AG10803 (cell line): ENCODE data around the gene IFNA21.

Experiments used
- DNase-seq: peaks from one replicate; pipeline ENCODE4 v3.0.0; 2010; ENCODE audit warnings: low read depth
- H3K4me3 ChIP-seq: 2 replicates; pipeline ENCODE4 v1.5.1; 2011; ENCODE audit warnings: mild to moderate bottlenecking, low read length, control low read depth
- TF ChIP-seq, protein P1 (sequence below): conservative IDR thresholded peaks from 2 replicates; pipeline ENCODE4 v1.5.1; 2011; ENCODE audit warnings: mild to moderate bottlenecking, low read length, control low read depth, inconsistent platforms

The IFNA21 gene

DNA sequence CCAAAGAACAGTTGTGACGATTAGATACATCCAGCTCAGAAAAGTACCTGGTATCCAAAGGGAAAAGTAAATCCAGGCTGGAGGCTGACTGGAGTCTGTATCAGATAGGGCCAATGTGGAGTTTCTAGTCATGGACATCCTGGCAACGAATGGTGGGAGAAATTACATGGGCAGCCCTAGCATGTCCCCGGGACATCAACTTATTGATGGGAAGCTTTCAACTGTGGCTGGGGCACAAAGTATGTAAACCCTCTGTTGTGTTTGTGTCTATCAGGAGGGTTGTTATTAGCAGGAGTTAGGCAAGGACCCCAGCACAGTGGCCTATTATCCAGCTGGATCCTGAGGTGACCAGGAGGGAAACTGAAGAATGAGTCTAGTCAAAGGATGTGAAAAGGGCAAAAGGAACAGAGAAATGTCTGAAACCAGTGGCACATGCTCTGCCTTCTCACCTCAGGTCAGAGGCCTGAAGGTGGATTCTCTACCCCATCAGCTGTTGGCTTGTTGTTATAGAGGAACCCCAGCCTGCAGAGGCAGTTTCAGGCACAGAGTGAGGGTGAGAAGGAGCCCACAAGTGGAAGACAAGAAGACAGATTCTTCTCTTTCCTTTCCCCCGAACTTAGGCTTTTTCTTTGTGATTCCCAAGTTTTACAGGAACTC, 44.7 kb downstream of the IFNA21 start:
- no peak overlapping the region for H3K4me3 ChIP-seq
- TF ChIP-seq, protein P1, sequence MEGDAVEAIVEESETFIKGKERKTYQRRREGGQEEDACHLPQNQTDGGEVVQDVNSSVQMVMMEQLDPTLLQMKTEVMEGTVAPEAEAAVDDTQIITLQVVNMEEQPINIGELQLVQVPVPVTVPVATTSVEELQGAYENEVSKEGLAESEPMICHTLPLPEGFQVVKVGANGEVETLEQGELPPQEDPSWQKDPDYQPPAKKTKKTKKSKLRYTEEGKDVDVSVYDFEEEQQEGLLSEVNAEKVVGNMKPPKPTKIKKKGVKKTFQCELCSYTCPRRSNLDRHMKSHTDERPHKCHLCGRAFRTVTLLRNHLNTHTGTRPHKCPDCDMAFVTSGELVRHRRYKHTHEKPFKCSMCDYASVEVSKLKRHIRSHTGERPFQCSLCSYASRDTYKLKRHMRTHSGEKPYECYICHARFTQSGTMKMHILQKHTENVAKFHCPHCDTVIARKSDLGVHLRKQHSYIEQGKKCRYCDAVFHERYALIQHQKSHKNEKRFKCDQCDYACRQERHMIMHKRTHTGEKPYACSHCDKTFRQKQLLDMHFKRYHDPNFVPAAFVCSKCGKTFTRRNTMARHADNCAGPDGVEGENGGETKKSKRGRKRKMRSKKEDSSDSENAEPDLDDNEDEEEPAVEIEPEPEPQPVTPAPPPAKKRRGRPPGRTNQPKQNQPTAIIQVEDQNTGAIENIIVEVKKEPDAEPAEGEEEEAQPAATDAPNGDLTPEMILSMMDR, result no peak
- DNase-seq, result no peak

DNA sequence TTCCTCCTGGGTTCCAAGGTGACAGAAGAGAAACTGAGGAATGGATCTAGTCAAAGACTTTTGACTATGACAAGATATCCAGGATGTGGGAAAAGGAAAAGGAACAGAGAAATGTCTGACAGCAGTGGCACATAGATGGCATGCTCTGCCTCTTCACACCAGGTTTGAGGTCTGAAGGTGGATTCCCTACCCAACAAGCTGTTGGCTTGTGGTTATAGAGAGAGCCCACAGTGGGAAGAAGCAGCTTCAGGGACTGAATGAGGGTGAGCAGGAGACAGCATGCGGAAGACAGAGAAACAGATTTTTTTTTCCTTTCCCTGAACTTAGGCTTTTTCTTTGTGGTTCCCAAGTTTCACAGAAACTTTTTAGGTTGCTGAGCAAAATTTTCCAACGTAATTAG, 45.4 kb downstream of the IFNA21 start:
- DNase-seq, result no peak
- TF ChIP-seq, protein P1, result no peak
- no peak overlapping the region for H3K4me3 ChIP-seq

DNA sequence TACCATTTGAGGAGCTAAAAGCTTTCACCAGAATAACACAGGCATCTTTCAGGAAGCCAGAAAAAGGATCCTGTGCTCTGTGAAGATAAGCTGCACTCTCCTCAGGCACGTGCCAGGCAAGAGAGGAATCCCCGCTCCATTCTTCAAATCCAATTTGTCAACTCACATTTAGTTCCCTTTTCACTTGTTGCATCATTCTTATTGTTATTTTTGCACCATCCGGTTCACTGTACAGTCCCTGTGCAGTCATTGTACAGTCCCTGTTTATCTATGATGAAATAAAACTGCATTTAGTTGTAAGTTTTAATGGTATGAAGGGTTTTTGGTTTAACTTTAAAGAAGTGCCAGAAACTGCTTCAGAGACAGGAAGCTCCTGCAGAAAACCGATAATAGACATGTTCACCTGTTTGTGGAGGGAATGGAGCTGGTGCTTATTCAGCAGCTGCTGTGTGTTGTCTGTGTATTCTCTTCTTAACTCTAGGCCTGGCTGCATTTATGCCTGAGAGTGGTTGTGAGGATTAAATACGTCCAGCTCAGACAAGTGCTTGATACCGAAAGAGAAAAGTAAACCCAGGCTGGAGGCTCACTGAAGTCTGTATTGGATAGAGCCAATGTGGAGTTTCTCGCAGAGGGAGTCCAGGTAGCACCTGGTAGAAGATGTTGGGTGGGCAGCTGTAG, 47.2 kb downstream of the IFNA21 start:
- DNase-seq, result no peak
- TF ChIP-seq, protein P1, result no peak

More for the DNA sequence above, 47.2 kb downstream of the IFNA21 start:
- H3K4me3 ChIP-seq, result no peak overlapping the region
